Vagina (tissue), 2 donors: ENCODE results near the gene FADS2. TPM values are rescaled to one million over a fixed set of nuclear protein-coding genes. Genes with fewer than 3 reads are reported as not detected.

ENCODE experiments used
- DNase-seq, 2 donors: peaks; one replicate each; pipeline ENCODE4 v3.0.0-alpha.2; 2017; ENCODE audit errors: extremely low spot score in 2 of 2
- H3K27ac ChIP-seq: fragments of 200-600 bp; sonication (generic); one replicate; pipeline ENCODE4 v1.5.1; 2019
- H3K27me3 ChIP-seq: fragments of 200-600 bp; sonication (generic); one replicate; pipeline ENCODE4 v1.5.1; 2019
- H3K36me3 ChIP-seq, 2 donors: fragments of 200-600 bp; sonication (generic); one replicate each; pipeline ENCODE4 v1.5.1; 2017 to 2019
- H3K4me1 ChIP-seq: fragments of 200-600 bp; sonication (generic); one replicate; pipeline ENCODE4 v1.5.1; 2019
- H3K4me3 ChIP-seq, 2 donors: fragments of 200-600 bp; sonication (generic); 1 replicate in 1 of 2; 2 replicates in 1 of 2; pipeline ENCODE4 v1.5.1; 2016 to 2019
- H3K9me3 ChIP-seq: fragments of 200-600 bp; sonication (generic); one replicate; pipeline ENCODE4 v1.5.1; 2019
- CTCF ChIP-seq, 3 experiments: fragments of 450-650 bp in 2 of 3; fragments of 200-600 bp in 1 of 3; sonication (generic) in 1 of 3; IDR thresholded peaks; one replicate each; pipeline ENCODE4 v1.5.1; 2017 to 2019; ENCODE audit warnings: antibody characterized with exemption in 3 of 3, mild to moderate bottlenecking in 2 of 3, moderate library complexity in 2 of 3
- POLR2A ChIP-seq, 2 donors: fragments of 450-650 bp; IDR thresholded peaks; one replicate each; pipeline ENCODE4 v1.6.1; 2017; ENCODE audit warnings: antibody characterized with exemption in 2 of 2, mild to moderate bottlenecking in 2 of 2, moderate library complexity in 2 of 2
- POLR2AphosphoS5 ChIP-seq, 2 donors: sonication (generic); formaldehyde crosslinking; IDR thresholded peaks; one replicate each; pipeline ENCODE4 v1.9.0; 2017; ENCODE audit warnings: antibody characterized with exemption in 2 of 2, mild to moderate bottlenecking in 2 of 2, low read depth in 1 of 2; ENCODE audit not compliant: insufficient read depth in 1 of 2
- intact Hi-C: fragments of 100-400 bp; cut with DNase I; formaldehyde crosslinking; loops from one replicate; pipeline ENCODE4 v1.15.1; 2023
- total RNA-seq: library from RNA; depleted of rRNA; stranded (reverse); fragments of >200 nt; gene quantifications from one replicate; pipeline ENCODE4 v1.2.3, GENCODE V29; 2016

The FADS2 gene
- 25.5 TPM for total RNA-seq

GRCh38 chr11:61827571-61828378, at the start of gene FADS2:
TSS of gene FADS2 (plus strand) at chr11:61828300. CDS start at chr11:61828391, 91 bp downstream.
- Histone ChIP-seq H3K9me3 (no peaks in the 10 kb centered on the region), H3K27ac (peak within 1 kb of the TSS; percentile 78), H3K36me3 (no peaks in the 10 kb centered on the region), H3K4me3 (peak within 1 kb of the TSS; percentile 65 to 66), H3K27me3 (no peaks in the 10 kb centered on the region), H3K4me1 (peaks cover 46% of the 10 kb centered on the region)
- TF ChIP-seq POLR2A (IDR thresholded peaks at IDR 0.05) (peak in 1 of 2 donors; percentile 20), CTCF (IDR thresholded peaks at IDR 0.05) (peak in 1 of 3 experiments; percentile 7), POLR2AphosphoS5 (IDR thresholded peaks at IDR 0.05; ENCODE audit: insufficient read depth in 1 of 2, low read depth in 1 of 2) (peak in 1 of 2 donors; percentile 78)
- intact Hi-C loops, result no loop called here
- DNase-seq, result no peak

GRCh38 chr11:61778357-61778886, 49.7 kb upstream of the FADS2 start:
- TF ChIP-seq POLR2A (IDR thresholded peaks at IDR 0.05) (no peak), CTCF (IDR thresholded peaks at IDR 0.05) (no peak), POLR2AphosphoS5 (IDR thresholded peaks at IDR 0.05; ENCODE audit: insufficient read depth in 1 of 2, low read depth in 1 of 2) (no peak)
- Histone ChIP-seq H3K27ac (no peak overlapping the region), H3K27me3 (no peaks in the 10 kb centered on the region), H3K4me1 (peaks cover 10% of the 10 kb centered on the region), H3K4me3 (no peak overlapping the region), H3K36me3 (no peaks in the 10 kb centered on the region), H3K9me3 (no peaks in the 10 kb centered on the region)
- intact Hi-C loops, result no loop called here
- DNase-seq, result no peak

GRCh38 chr11:61778920-61779650, 49.0 kb upstream of the FADS2 start:
- no peak overlapping the region for H3K27ac ChIP-seq
- H3K4me1 ChIP-seq, result peaks cover 10% of the 10 kb centered on the region
- intact Hi-C loops, result no loop called here
- H3K27me3 ChIP-seq, result no peaks in the 10 kb centered on the region
- TF ChIP-seq CTCF (IDR thresholded peaks at IDR 0.05) (no peak), POLR2AphosphoS5 (IDR thresholded peaks at IDR 0.05; ENCODE audit: insufficient read depth in 1 of 2, low read depth in 1 of 2) (no peak), POLR2A (IDR thresholded peaks at IDR 0.05) (no peak)
- no peaks in the 10 kb centered on the region for H3K9me3 ChIP-seq
- H3K36me3 ChIP-seq, result peaks cover 0 to 3% of the 10 kb centered on the region in 2 donors
- no peak overlapping the region for H3K4me3 ChIP-seq
- no peak for DNase-seq

GRCh38 chr11:61779666-61780525, 48.2 kb upstream of the FADS2 start:
- TF ChIP-seq POLR2AphosphoS5 (IDR thresholded peaks at IDR 0.05; ENCODE audit: insufficient read depth in 1 of 2, low read depth in 1 of 2), result no peak
- no peak for TF ChIP-seq POLR2A (IDR thresholded peaks at IDR 0.05)
- no peak for TF ChIP-seq CTCF (IDR thresholded peaks at IDR 0.05)

More at GRCh38 chr11:61779666-61780525, 48.2 kb upstream of the FADS2 start:
- no peak overlapping the region for H3K4me3 ChIP-seq
- H3K27ac ChIP-seq, result no peak overlapping the region
- no peak for DNase-seq
- intact Hi-C loops, result no loop called here
- H3K27me3 ChIP-seq, result no peaks in the 10 kb centered on the region
- H3K9me3 ChIP-seq, result no peaks in the 10 kb centered on the region
- H3K36me3 ChIP-seq, result peaks cover 0 to 7% of the 10 kb centered on the region in 2 donors
- peaks cover 10% of the 10 kb centered on the region for H3K4me1 ChIP-seq
